Loucy (cell line): ENCODE measurements around the gene KLHL30.

Experiments
- CTCF ChIP-seq: fragments of 200-600 bp; sonication (generic); conservative IDR thresholded peaks from 2 replicates; pipeline ENCODE4 v1.5.1; 2014; ENCODE audit warnings: mild to moderate bottlenecking, antibody characterized with exemption, low read length
- EZH2phosphoT487 ChIP-seq: fragments of 200-600 bp; IDR thresholded peaks from 2 replicates; pipeline ENCODE4 v1.6.1; 2018; ENCODE audit warnings: antibody characterized with exemption, mild to moderate bottlenecking, moderate library complexity, borderline replicate concordance

GRCh38 chr2:238116298-238117198 lies 21.9 kb upstream of the KLHL30 start:
- TF ChIP-seq CTCF (no peak), EZH2phosphoT487 (no peak)
